ENCODE measurements around the gene NELFA.
"Not testable (repeated sequence)": the region's sequence is repeated elsewhere in the genome, so short reads cannot be mapped to it uniquely, and the experiment has no call there.

NELFA gene

DNA sequence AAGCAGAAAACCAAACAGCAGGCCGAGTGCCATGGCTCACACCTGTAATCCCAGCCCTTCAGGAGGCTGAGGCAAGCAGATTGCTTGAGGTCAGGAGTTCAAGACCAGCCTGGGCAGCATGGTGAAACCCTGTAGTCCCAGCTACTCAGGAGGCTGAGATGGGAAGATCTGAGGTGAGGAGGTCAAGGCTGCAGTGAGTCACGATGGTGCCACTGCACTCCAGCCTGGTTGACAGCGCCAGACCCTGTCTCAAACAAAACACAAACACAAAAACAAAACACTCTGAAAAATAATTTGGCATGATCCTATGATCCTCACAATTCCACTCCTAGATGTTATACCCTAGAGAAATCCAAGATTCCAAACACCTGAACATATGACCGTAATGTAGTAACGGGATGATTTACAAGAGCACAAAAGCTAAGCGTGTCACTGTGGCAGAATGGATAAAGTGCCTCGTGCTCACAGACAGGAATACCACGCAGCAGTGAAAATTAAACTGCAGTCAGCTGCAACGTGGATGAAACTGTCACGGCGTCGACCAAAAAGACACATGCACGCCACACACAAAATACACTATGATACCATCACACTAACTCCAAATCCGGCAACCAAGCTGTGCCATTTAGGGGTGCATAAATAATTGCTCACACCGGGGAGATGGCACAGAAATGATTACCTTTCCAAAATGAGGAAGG, 1.7 kb downstream of the NELFA start:
- TF ChIP-seq, protein P1, sequence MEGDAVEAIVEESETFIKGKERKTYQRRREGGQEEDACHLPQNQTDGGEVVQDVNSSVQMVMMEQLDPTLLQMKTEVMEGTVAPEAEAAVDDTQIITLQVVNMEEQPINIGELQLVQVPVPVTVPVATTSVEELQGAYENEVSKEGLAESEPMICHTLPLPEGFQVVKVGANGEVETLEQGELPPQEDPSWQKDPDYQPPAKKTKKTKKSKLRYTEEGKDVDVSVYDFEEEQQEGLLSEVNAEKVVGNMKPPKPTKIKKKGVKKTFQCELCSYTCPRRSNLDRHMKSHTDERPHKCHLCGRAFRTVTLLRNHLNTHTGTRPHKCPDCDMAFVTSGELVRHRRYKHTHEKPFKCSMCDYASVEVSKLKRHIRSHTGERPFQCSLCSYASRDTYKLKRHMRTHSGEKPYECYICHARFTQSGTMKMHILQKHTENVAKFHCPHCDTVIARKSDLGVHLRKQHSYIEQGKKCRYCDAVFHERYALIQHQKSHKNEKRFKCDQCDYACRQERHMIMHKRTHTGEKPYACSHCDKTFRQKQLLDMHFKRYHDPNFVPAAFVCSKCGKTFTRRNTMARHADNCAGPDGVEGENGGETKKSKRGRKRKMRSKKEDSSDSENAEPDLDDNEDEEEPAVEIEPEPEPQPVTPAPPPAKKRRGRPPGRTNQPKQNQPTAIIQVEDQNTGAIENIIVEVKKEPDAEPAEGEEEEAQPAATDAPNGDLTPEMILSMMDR (conservative IDR thresholded peaks at IDR 0.05; ENCODE audit: control insufficient read depth, insufficient read depth, low read depth, low read length): no peak
- peak; percentile 23 for DNase-seq (ENCODE audit: low read depth)
- H3K4me3 ChIP-seq (ENCODE audit: control insufficient read depth, low read depth, low read length): peak overlapping the region; percentile 96

DNA sequence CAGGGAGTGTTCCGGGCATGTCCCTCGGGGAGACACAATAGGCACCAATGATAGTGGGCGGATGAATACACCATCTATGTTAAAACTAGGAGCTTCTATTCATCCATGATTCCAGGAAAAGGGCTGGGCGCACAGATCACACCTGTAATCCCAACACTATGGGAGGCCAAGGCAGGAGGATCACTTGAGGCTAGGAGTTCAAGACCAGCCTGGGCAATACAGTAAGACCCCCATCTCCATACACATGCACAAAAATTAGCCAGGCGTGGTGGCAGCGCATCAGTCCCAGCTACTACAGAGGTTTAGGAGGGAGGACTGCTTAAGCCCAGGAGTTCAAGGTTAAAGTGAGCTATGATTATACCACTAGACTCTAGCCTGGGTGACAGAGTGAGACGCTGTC, 2.4 kb downstream of the NELFA start:
- H3K4me3 ChIP-seq (ENCODE audit: control insufficient read depth, low read depth, low read length): no peak overlapping the region
- TF ChIP-seq, protein P1 (conservative IDR thresholded peaks at IDR 0.05; ENCODE audit: control insufficient read depth, insufficient read depth, low read depth, low read length): no peak
- DNase-seq (ENCODE audit: low read depth): no peak

DNA sequence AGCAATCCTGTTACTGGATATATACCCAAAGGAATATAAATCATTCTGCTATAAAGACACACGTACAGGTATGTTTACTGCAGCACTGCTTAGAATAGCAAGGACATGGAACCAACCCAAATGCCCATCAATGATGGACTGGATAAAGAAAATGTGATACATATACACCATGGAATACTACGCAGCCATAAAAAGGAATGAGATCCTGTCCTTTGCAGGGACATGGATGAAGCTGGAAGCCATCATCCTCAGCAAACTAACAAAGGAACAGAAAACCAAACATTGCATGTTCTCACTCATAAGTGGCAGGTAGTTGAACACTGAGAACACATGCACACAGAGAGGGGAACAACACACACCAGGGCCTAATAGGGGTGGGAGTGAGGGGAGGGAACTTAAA, 5.4 kb downstream of the NELFA start:
- H3K4me3 ChIP-seq (ENCODE audit: control insufficient read depth, low read depth, low read length); DNase-seq (ENCODE audit: low read depth): not testable (repeated sequence)

DNA sequence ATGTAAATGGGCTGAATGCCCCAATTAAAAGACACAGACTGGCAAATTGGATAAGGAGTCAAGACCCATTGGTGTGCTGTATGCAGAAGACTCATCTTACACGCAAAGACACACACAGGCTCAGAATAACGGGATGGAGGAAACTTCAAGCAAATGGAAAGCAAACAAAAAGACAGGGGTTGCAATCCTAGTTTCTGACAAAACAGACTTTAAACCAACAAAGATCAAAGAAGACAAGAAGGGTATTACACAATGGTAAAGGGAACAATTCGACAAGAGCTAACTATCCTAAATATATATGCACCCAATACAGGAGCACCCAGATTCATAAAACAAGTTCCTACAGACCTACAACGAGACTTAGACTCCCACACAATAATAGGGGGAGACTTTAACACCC, 9.5 kb downstream of the NELFA start:
- H3K4me3 ChIP-seq (ENCODE audit: control insufficient read depth, low read depth, low read length); DNase-seq (ENCODE audit: low read depth): not testable (repeated sequence)

DNA sequence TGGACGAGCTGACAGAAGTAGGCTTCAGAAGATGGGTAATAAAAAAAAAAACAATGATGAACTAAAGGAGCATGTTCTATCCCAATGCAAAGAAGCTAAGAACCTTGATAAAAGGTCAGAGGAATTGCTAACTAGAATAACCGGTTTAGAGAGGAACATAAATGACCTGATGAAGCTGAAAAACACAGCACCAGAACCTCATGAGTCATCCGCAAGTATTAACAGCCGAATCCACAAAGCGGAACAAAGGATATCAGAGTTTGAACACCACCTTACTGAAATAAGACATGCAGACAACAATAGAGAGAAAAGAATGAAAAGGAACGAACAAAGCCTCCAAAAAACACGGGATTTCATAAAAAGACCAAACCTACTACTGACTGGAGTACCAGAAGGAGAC, 10.5 kb downstream of the NELFA start:
- TF ChIP-seq, protein P1 (conservative IDR thresholded peaks at IDR 0.05; ENCODE audit: control insufficient read depth, insufficient read depth, low read depth, low read length): no peak
- DNase-seq (ENCODE audit: low read depth): no peak
- H3K4me3 ChIP-seq (ENCODE audit: control insufficient read depth, low read depth, low read length): no peak overlapping the region

DNA sequence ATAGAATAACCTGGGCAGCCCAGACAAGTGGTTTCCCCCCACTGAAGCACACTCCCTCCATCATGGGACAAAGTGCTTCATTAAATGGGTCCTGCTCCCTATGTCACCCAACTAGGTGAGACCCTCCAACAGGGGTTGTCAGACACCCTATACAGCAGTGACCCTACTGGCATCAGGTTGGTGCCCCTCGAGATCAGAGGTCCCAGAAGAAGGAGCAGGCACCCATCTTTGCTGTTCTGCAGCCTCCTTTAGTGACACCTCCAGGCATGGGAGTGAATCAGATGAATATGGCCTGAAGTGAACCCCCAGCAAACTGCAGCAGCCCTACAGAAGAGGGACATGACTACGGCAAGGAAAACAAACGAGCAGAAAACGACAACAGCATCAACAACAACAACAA, 11.1 kb downstream of the NELFA start:
- no peak overlapping the region for H3K4me3 ChIP-seq (ENCODE audit: control insufficient read depth, low read depth, low read length)
- TF ChIP-seq, protein P1 (conservative IDR thresholded peaks at IDR 0.05; ENCODE audit: control insufficient read depth, insufficient read depth, low read depth, low read length): no peak
- DNase-seq (ENCODE audit: low read depth): no peak

DNA sequence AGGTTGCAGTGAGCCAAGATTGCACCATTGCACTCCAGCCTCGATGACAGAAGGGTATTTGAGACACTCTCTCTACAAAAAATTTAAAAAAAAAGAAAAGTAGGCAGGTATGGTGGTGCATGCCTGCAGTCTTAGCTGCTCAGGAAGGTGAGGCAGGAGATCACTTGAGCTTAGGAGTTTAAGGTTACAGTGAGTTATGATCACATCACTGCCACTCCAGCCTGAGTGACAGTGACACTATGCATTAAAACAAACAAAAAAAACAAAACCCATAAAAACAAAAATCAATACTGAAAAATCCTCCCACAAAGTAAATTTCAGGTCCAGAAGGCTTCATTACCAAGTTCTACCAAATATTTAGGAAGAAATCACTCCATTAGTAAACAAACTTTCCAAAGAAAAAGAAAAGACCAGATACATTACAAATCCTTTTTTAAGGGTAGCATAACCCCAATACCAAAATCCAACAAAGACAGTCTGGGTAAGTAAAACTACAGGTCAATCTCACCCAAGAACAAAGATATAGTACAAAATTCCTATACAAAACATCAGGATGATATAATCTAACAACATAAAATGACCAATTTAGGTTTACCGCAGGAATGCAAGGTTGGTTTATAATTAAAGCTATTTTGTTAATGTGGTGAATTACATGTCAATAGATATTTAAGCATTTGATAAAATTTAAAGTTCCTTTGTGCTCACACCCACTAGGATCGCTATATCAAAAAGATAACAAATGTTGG, 11.7 kb downstream of the NELFA start:
- no peak overlapping the region for H3K4me3 ChIP-seq (ENCODE audit: control insufficient read depth, low read depth, low read length)
- TF ChIP-seq, protein P1 (conservative IDR thresholded peaks at IDR 0.05; ENCODE audit: control insufficient read depth, insufficient read depth, low read depth, low read length): no peak
- DNase-seq (ENCODE audit: low read depth): no peak

All from fibroblast of mammary gland (primary cell).